CD14-positive monocyte (primary cell): Measurements from ENCODE around the gene ICAM5. TPM values are rescaled to one million over a fixed set of nuclear protein-coding genes. Genes with fewer than 3 reads are reported as not detected.
A peak's percentile ranks its signal among the peaks of the same experiment; 100 is the strongest.

Experiments used
- DNase-seq, 3 donors: peaks; one replicate each; pipeline ENCODE4 v3.0.0-alpha.2; 2011 to 2022
- H2AFZ ChIP-seq: 2 replicates; pipeline ENCODE4 v1.6.0; 2012; ENCODE audit warnings: mild to moderate bottlenecking, low read depth, low read length, inconsistent platforms; ENCODE audit not compliant: insufficient read depth, poor library complexity, severe bottlenecking
- H3K27ac ChIP-seq, 2 donors: 1 replicate in 1 of 2; 2 replicates in 1 of 2; pipeline ENCODE4 v1.5.1; 2012 to 2013; ENCODE audit warnings: low read length in 2 of 2, control low read depth in 1 of 2, inconsistent platforms in 1 of 2, low read depth in 1 of 2, mild to moderate bottlenecking in 1 of 2
- H3K27me3 ChIP-seq, 2 donors: one replicate each; pipeline versions ENCODE4 v1.6.0 to v1.6.1; 2011 to 2013; ENCODE audit warnings: low read length in 2 of 2; ENCODE audit not compliant: control insufficient read depth in 2 of 2, insufficient read depth in 2 of 2
- H3K36me3 ChIP-seq, 2 donors: replicated peaks in 1 of 2; 1 replicate in 1 of 2; 2 replicates in 1 of 2; pipeline versions ENCODE4 v1.5.1 to v1.6.1; 2012 to 2013; ENCODE audit warnings: low read length in 2 of 2, control low read depth in 1 of 2, inconsistent platforms in 1 of 2, mild to moderate bottlenecking in 1 of 2; ENCODE audit not compliant: insufficient read depth in 2 of 2, control insufficient read depth in 1 of 2
- H3K4me1 ChIP-seq, 2 donors: 1 replicate in 1 of 2; 2 replicates in 1 of 2; pipeline versions ENCODE4 v1.5.1 to v1.6.1; 2012 to 2013; ENCODE audit warnings: low read length in 2 of 2, control low read depth in 1 of 2, inconsistent platforms in 1 of 2, mild to moderate bottlenecking in 1 of 2, moderate library complexity in 1 of 2; ENCODE audit not compliant: insufficient read depth in 2 of 2, control insufficient read depth in 1 of 2
- H3K4me2 ChIP-seq: replicated peaks from 2 replicates; pipeline ENCODE3; 2012; ENCODE audit warnings: low read length, moderate library complexity, mild to moderate bottlenecking; ENCODE audit not compliant: poor library complexity, severe bottlenecking; ENCODE audit errors: extremely low read depth
- H3K4me3 ChIP-seq, 3 experiments: fragments of 200-600 bp in 1 of 3; sonication (generic) in 1 of 3; replicated peaks in 1 of 3; 1 replicate in 2 of 3; 2 replicates in 1 of 3; pipeline ENCODE4 v1.5.1; 2011 to 2013; ENCODE audit warnings: low read length in 3 of 3, mild to moderate bottlenecking in 3 of 3, control low read depth in 2 of 3, low read depth in 2 of 3, inconsistent platforms in 1 of 3, moderate library complexity in 1 of 3
- H3K79me2 ChIP-seq: 2 replicates; pipeline ENCODE4 v1.6.0; 2012; ENCODE audit warnings: mild to moderate bottlenecking, control low read depth, inconsistent platforms, low read length, moderate library complexity; ENCODE audit not compliant: insufficient read depth
- H3K9ac ChIP-seq: 2 replicates; pipeline ENCODE4 v1.6.0; 2017; ENCODE audit warnings: low read length, mild to moderate bottlenecking; ENCODE audit not compliant: insufficient read depth, poor library complexity, severe bottlenecking
- H3K9me3 ChIP-seq, 2 donors: replicated peaks in 1 of 2; 1 replicate in 1 of 2; 2 replicates in 1 of 2; pipeline versions ENCODE4 v1.5.1 to v1.6.1; 2012 to 2013; ENCODE audit warnings: low read length in 2 of 2, control low read depth in 1 of 2; ENCODE audit not compliant: control insufficient read depth in 1 of 2, insufficient read depth in 1 of 2
- H4K20me1 ChIP-seq: 2 replicates; pipeline ENCODE4 v1.6.0; 2012; ENCODE audit warnings: mild to moderate bottlenecking, low read length, control low read depth, moderate library complexity; ENCODE audit not compliant: insufficient read depth
- H3K27ac Mint-ChIP-seq, 7 donors: one replicate each; pipeline ENCODE4 v1.8.0; 2020; ENCODE audit warnings: mild to moderate bottlenecking in 7 of 7, mixed read lengths in 7 of 7, moderate library complexity in 6 of 7, inconsistent platforms in 2 of 7
- H3K27me3 Mint-ChIP-seq, 3 donors: one replicate each; pipeline ENCODE4 v1.8.0; 2021 to 2022; ENCODE audit warnings: low read depth in 3 of 3, mild to moderate bottlenecking in 3 of 3, mixed read lengths in 3 of 3, moderate library complexity in 3 of 3, inconsistent platforms in 1 of 3
- H3K36me3 Mint-ChIP-seq, 2 donors: one replicate each; pipeline ENCODE4 v1.8.0; 2020; ENCODE audit warnings: mixed read lengths in 2 of 2, inconsistent platforms in 1 of 2, mild to moderate bottlenecking in 1 of 2
- H3K4me1 Mint-ChIP-seq: one replicate; pipeline ENCODE4 v1.8.0; 2020; ENCODE audit warnings: mild to moderate bottlenecking, mixed read lengths
- H3K4me3 Mint-ChIP-seq, 2 donors: one replicate each; pipeline ENCODE4 v1.8.0; 2020; ENCODE audit warnings: mild to moderate bottlenecking in 2 of 2, mixed read lengths in 2 of 2, moderate library complexity in 1 of 2
- H3K9me3 Mint-ChIP-seq, 7 donors: one replicate each; pipeline ENCODE4 v1.8.0; 2020 to 2022; ENCODE audit warnings: mixed read lengths in 7 of 7, mild to moderate bottlenecking in 6 of 7, moderate library complexity in 6 of 7, inconsistent platforms in 2 of 7
- WGBS: methylation state at CpG from one replicate; pipeline ENCODE4 v1.1.5; 2013; ENCODE audit warnings: missing lambda C conversion rate; ENCODE audit not compliant: insufficient coverage; 5-methylcytosine and 5-hydroxymethylcytosine counted together
- intact Hi-C, 2 donors: fragments of 100-400 bp; cut with micrococcal nuclease; formaldehyde crosslinking; loops; one replicate each; pipeline versions ENCODE4 v1.15.0 to v1.15.1; 2023
- polyA plus RNA-seq, 3 donors: library from polyadenylated mRNA; depleted of rRNA in 1 of 3; unstranded in 2 of 3; stranded (reverse) in 1 of 3; fragments of 300-500 nt in 2 of 3; fragments of >200 nt in 1 of 3; fragmentation: Illumina TruSeq in 2 of 3; gene quantifications; 1 replicate in 2 of 3; 2 replicates in 1 of 3; pipeline ENCODE4 v1.2.3, GENCODE V29; 2012 to 2021
- TF ChIP-seq, protein P1 (sequence below): fragments of 200-600 bp; IDR thresholded peaks from one replicate; pipeline ENCODE4 v1.8.0; 2022; ENCODE audit warnings: antibody characterized with exemption, mild to moderate bottlenecking

ICAM5 gene
- polyA plus RNA-seq, 3 donors = 0.21 to 2.1 TPM; not detected in 1

DNA sequence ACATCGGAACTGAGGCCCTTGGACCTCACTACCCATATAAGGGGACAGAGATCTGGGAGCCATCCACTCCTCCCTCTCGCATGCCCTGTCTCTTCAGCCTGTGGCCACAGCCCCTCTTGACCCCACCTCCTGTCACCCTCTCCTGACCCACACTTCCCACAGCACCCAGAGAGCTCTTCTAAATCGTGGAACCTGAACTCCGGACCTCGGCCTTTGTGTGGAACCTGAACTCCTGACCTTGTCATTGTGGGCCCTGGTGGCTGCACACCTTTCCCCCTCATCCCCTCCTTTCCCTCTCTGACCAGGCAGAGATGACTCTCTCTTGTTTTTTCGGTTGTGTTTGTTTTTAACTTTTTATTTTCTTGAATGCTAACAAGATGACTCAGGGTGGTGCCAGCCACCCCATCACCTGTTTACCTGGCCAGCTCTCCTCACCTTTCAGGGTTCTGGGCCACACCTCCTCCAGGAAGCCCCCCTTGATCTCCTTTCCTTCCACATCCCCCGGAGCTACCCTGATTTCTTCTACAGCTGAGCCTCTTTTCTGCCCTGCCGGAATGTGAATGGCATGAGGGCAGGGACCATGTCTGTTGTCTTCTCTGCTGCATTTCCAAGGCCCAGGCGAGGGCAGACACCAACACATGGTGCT, 32.7 kb upstream of the ICAM5 start:
- Histone ChIP-seq H3K9me3 (no peaks in the 10 kb centered on the region), H3K4me3 (no peak overlapping the region), H3K79me2 (peaks cover 20% of the 10 kb centered on the region), H2AFZ (no peak overlapping the region), H3K27me3 (no peaks in the 10 kb centered on the region), H3K4me1 (peaks cover 9 to 11% of the 10 kb centered on the region in 2 donors), H3K27ac (no peak overlapping the region), H4K20me1 (peaks cover 14% of the 10 kb centered on the region), H3K9ac (no peak overlapping the region), H3K36me3 (peaks cover 49 to 55% of the 10 kb centered on the region in 2 donors), H3K4me2 (no peak overlapping the region)
- peaks cover 0 to 2% (median 0%) of the 10 kb centered on the region in 3 donors for H3K27me3 Mint-ChIP-seq
- TF ChIP-seq, protein P1, sequence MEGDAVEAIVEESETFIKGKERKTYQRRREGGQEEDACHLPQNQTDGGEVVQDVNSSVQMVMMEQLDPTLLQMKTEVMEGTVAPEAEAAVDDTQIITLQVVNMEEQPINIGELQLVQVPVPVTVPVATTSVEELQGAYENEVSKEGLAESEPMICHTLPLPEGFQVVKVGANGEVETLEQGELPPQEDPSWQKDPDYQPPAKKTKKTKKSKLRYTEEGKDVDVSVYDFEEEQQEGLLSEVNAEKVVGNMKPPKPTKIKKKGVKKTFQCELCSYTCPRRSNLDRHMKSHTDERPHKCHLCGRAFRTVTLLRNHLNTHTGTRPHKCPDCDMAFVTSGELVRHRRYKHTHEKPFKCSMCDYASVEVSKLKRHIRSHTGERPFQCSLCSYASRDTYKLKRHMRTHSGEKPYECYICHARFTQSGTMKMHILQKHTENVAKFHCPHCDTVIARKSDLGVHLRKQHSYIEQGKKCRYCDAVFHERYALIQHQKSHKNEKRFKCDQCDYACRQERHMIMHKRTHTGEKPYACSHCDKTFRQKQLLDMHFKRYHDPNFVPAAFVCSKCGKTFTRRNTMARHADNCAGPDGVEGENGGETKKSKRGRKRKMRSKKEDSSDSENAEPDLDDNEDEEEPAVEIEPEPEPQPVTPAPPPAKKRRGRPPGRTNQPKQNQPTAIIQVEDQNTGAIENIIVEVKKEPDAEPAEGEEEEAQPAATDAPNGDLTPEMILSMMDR = no peak
- H3K9me3 Mint-ChIP-seq = peaks cover 0 to 2% (median 0%) of the 10 kb centered on the region in 7 donors
- no peak overlapping the region for H3K4me3 Mint-ChIP-seq
- DNase-seq = no peak
- WGBS = 89% methylated on average over 8 of the region's 9 CpGs
- peak overlapping the region in 5 of 7 donors; percentile 11 to 68 (median 37) for H3K27ac Mint-ChIP-seq
- peaks cover 45 to 61% of the 10 kb centered on the region in 2 donors for H3K36me3 Mint-ChIP-seq
- intact Hi-C loops = no loop called here
- peaks cover 13% of the 10 kb centered on the region for H3K4me1 Mint-ChIP-seq

DNA sequence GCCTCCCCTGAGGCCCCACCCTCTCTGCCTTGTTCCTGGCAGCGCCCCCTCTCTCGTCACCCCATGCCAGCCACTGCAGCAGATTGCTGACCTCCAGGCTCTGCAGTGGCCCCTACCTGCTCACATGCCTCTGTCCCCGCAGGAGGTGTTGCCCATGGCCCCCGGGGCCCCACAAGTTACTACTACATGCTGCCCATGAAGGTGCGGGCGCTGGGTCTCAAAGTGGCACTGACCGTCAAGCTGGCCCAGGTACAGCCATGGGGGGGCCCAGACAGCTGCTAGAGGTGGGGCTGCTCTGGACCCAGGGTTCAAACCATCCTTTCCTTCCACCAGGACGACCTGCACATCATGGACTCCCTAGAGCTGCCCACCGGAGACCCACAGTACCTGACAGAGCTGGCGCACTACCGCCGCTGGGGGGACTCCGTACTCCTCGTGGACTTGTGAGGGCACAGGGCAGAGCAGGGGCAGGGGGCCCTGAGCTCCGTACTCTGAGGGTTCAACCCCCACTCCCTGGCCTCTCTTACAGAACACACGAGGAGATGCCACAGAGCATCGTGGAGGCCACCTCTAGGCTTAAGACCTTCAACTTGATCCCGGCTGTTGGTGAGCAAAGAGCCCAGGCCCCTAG, 31.6 kb upstream of the ICAM5 start:
- Histone ChIP-seq H3K27me3 (no peaks in the 10 kb centered on the region), H3K4me3 (no peak overlapping the region), H3K9ac (no peak overlapping the region), H3K4me2 (no peak overlapping the region), H3K79me2 (peaks cover 8% of the 10 kb centered on the region), H4K20me1 (peaks cover 14% of the 10 kb centered on the region), H3K27ac (no peak overlapping the region), H3K4me1 (no peaks in the 10 kb centered on the region), H3K36me3 (peaks cover 49 to 55% of the 10 kb centered on the region in 2 donors), H2AFZ (no peak overlapping the region), H3K9me3 (no peaks in the 10 kb centered on the region)
- Mint-ChIP-seq H3K27me3 (peaks cover 0 to 5% (median 0%) of the 10 kb centered on the region in 3 donors), H3K27ac (peak overlapping the region in 4 of 7 donors; percentile 11 to 74 (median 33)), H3K9me3 (peaks cover 0 to 2% (median 0%) of the 10 kb centered on the region in 7 donors), H3K36me3 (peaks cover 45 to 61% of the 10 kb centered on the region in 2 donors), H3K4me3 (no peak overlapping the region), H3K4me1 (peaks cover 6% of the 10 kb centered on the region)
- TF ChIP-seq, protein P1 = no peak
- 97% methylated on average over 17 of the region's 18 CpGs for WGBS
- no peak for DNase-seq
- intact Hi-C loops = loop anchor here (2.0 kb wide), 1 partner anchor 133 kb away; no protein-coding TSS in a partner anchor
